GM23338 (cell line): Measurements from ENCODE around the gene DUS4L. TPM values are rescaled to one million over a fixed set of nuclear protein-coding genes. Genes with fewer than 3 reads are reported as not detected.
A peak's percentile ranks its signal among the peaks of the same experiment; 100 is the strongest.

Experiments
- ATAC-seq: fragments of 200-7000 bp; cut with Tn5 transposase; 3 replicates; pipeline ENCODE4 v1.9.1; 2020
- DNase-seq: peaks from one replicate; pipeline ENCODE4 v3.0.0-alpha.2; 2015; ENCODE audit warnings: low spot score
- H2AFZ ChIP-seq: fragments of 200-600 bp; sonication (generic); 2 replicates; pipeline ENCODE4 v1.8.0; 2016; ENCODE audit warnings: antibody characterized with exemption, mild to moderate bottlenecking, moderate library complexity
- H3F3A ChIP-seq: fragments of 200-600 bp; sonication (generic); replicated peaks from 2 replicates; pipeline ENCODE4 v1.8.0; 2017; ENCODE audit warnings: antibody characterized with exemption, mixed run types, low read depth
- H3K27ac ChIP-seq: fragments of 200-600 bp; sonication (generic); 2 replicates; pipeline ENCODE4 v1.6.1; 2016; ENCODE audit warnings: low read depth
- H3K27me3 ChIP-seq: fragments of 200-600 bp; sonication (generic); 2 replicates; pipeline ENCODE4 v1.8.0; 2016; ENCODE audit warnings: mild to moderate bottlenecking, mixed run types, moderate library complexity; ENCODE audit not compliant: insufficient read depth
- H3K36me3 ChIP-seq: fragments of 200-600 bp; sonication (generic); 2 replicates; pipeline ENCODE4 v1.8.0; 2016; ENCODE audit warnings: mild to moderate bottlenecking; ENCODE audit not compliant: insufficient read depth
- H3K4me1 ChIP-seq: fragments of 200-600 bp; sonication (generic); 2 replicates; pipeline ENCODE4 v1.8.0; 2016; ENCODE audit warnings: mild to moderate bottlenecking, moderate library complexity; ENCODE audit not compliant: insufficient read depth
- H3K4me2 ChIP-seq: fragments of 200-600 bp; sonication (generic); 2 replicates; pipeline ENCODE4 v1.7.1; 2017; ENCODE audit warnings: mixed run types
- H3K4me3 ChIP-seq: fragments of 200-600 bp; sonication (generic); 2 replicates; pipeline ENCODE4 v1.6.1; 2016; ENCODE audit warnings: mixed run types
- H3K79me2 ChIP-seq: fragments of 200-600 bp; sonication (generic); replicated peaks from 2 replicates; pipeline ENCODE4 v1.8.0; 2017; ENCODE audit warnings: mild to moderate bottlenecking; ENCODE audit not compliant: insufficient read depth
- H3K9me2 ChIP-seq: fragments of 200-600 bp; sonication (generic); 2 replicates; pipeline ENCODE4 v1.8.0; 2017; ENCODE audit not compliant: insufficient read depth
- H4K20me1 ChIP-seq: fragments of 200-600 bp; sonication (generic); replicated peaks from 2 replicates; pipeline ENCODE4 v1.8.0; 2017; ENCODE audit warnings: mild to moderate bottlenecking; ENCODE audit not compliant: insufficient read depth
- H3K27ac Mint-ChIP-seq: 2 replicates; pipeline ENCODE4 v1.8.0; 2020; ENCODE audit warnings: inconsistent platforms, mild to moderate bottlenecking, moderate library complexity, mixed read lengths
- H3K27me3 Mint-ChIP-seq: 3 replicates; pipeline ENCODE4 v1.8.0; 2022; ENCODE audit warnings: low read depth, mild to moderate bottlenecking, moderate library complexity, mixed read lengths, inconsistent platforms; ENCODE audit not compliant: insufficient read depth, poor library complexity
- H3K36me3 Mint-ChIP-seq: 3 replicates; pipeline ENCODE4 v1.8.0; 2021; ENCODE audit warnings: low read depth, mild to moderate bottlenecking, inconsistent platforms, moderate library complexity, mixed read lengths
- H3K4me1 Mint-ChIP-seq: 3 replicates; pipeline ENCODE4 v1.8.0; 2020; ENCODE audit warnings: mild to moderate bottlenecking, inconsistent platforms, mixed read lengths
- H3K4me3 Mint-ChIP-seq: 3 replicates; pipeline ENCODE4 v1.8.0; 2021; ENCODE audit warnings: moderate library complexity, mild to moderate bottlenecking, inconsistent platforms, mixed read lengths
- H3K9me3 Mint-ChIP-seq: 3 replicates; pipeline ENCODE4 v1.8.0; 2020; ENCODE audit warnings: moderate library complexity, mild to moderate bottlenecking, inconsistent platforms, mixed read lengths
- EZH2 ChIP-seq: fragments of 200-600 bp; sonication (generic); IDR thresholded peaks from one replicate; pipeline ENCODE4 v1.8.0; 2017; ENCODE audit warnings: antibody characterized with exemption, mild to moderate bottlenecking, low read depth; ENCODE audit not compliant: unreplicated experiment
- EZH2phosphoT487 ChIP-seq: fragments of 200-600 bp; sonication (generic); IDR thresholded peaks from one replicate; pipeline ENCODE4 v1.8.1; 2018; ENCODE audit warnings: antibody characterized with exemption; ENCODE audit not compliant: unreplicated experiment
- JUNB ChIP-seq: IDR thresholded peaks from one replicate; pipeline ENCODE4 v1.6.1; 2016; ENCODE audit warnings: antibody characterized with exemption; ENCODE audit not compliant: unreplicated experiment
- STAT1 ChIP-seq: IDR thresholded peaks from one replicate; pipeline ENCODE4 v1.6.1; 2016; ENCODE audit warnings: antibody characterized with exemption; ENCODE audit not compliant: unreplicated experiment
- ZNF114 ChIP-seq: fragments of 250-450 bp; sonication (Bioruptor Pico); IDR thresholded peaks from 2 replicates; pipeline ENCODE4 v1.5.0; 2020; ENCODE audit warnings: mild to moderate bottlenecking, moderate library complexity
- ZNF331 ChIP-seq: fragments of 250-450 bp; sonication (Bioruptor Pico); IDR thresholded peaks from 2 replicates; pipeline ENCODE4 v1.5.0; 2020; ENCODE audit warnings: low read depth, mild to moderate bottlenecking, moderate library complexity
- polyA plus RNA-seq: library from polyadenylated mRNA; unstranded; fragments of >200 nt; fragmentation: Nextera tagmentation; extraction: Ambion mirVana; gene quantifications from 2 replicates; pipeline ENCODE4 v1.2.1, GENCODE V29; 2016
- total RNA-seq: library from RNA; depleted of rRNA; stranded (reverse); fragments of >200 nt; shearing (Covaris generic); gene quantifications from 2 replicates; pipeline ENCODE4 v1.2.3, GENCODE V29; 2014
- TF ChIP-seq, protein P1 (sequence below): IDR thresholded peaks from one replicate; pipeline ENCODE4 v1.6.1; 2018; ENCODE audit warnings: antibody characterized with exemption; ENCODE audit not compliant: unreplicated experiment

Gene DUS4L
- total and polyA plus RNA-seq, 2 experiments from 2014 or later: 16.7 to 22.9 TPM

DNA sequence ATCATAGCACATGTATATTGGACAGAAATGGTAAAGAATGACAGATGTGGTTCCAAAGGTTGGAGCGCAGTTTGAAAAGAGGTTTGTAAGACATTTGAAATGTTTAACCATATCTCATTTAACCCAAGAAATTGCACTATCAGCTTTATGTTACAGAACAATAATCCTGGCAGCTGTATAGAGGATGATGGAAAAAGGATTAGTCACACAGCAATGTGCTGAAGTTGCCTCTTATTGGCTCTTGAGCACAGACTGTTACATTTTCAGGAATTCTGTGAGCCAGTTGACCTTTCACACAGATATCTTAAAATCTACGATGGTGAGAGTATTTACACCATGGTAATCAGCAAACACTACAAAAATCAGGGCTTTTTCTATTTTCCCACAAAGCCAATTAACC is 3.9 kb upstream of the DUS4L start (continued):
- no peak for TF ChIP-seq EZH2phosphoT487

DNA sequence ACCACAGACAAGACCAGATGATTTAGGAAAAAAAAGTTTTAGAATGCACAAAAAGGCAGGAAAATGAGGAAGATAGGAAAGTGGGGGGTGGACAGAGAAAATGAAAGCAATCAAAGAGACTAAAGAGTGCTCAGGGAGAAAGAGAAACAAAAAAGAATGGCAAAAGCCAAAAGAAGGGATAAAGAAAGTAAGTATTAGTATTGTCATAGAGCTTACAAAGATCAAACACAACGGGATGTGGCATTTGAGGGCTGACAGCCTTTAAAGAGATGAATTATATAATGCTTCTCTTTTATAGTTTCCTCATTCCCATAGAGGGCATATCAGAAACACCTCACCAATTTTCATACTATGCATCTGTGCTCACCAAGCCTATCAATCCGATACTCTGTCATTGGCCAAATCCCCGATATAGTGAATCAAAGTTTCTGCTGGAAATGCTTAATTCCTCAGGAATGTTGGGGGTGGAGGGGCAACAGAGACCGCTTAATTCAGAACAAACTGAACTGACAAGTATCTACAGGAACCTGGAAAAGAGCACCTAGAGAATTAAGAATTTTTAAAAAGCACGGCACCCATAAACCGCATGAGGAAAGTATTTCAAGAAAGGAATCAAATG is 2.8 kb upstream of the DUS4L start:
- peaks cover 54% of the 10 kb centered on the region for H3K79me2 ChIP-seq
- no peak for ATAC-seq

DNA sequence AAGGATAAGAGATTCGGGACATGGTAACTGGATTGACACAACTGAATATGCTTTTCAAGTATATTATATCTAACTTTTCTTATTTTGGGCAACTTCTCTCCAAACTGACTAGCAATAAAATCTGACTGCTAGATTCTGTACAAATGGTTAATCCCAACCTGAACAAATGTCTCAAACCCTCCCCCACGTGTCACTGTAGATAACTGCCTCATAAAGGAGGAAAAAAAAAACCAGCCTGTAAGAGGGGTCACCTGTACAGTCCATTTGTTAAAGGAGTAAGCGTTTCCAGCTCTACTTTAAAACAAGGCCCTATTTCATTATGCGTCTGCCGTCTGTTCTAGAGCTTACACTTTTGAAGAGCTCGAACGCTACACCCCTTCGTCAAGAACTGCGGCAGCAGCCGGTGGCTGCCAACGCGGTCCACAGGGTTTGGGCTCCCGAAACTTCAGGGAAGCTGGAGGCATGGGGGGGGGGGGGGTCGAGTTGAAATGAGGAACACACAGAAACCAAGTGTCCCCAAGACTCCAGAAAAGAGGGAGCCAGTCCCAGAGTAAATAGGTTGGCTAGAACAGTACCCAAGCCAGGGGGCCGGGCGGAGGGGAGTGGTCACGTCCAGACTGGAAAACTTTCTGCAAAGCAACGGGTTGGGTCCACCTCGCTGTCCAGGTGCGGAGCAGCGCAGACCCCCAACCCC is 543 bp upstream of the DUS4L start:
- H4K20me1 ChIP-seq: peaks cover 11% of the 10 kb centered on the region
- TF ChIP-seq EZH2: no peak
- peaks cover 10% of the 10 kb centered on the region for H3K4me1 ChIP-seq
- H3F3A ChIP-seq: no peaks in the 10 kb centered on the region
- DNase-seq: peak; percentile 74
- peak overlapping the region; percentile 83 for H3K4me3 Mint-ChIP-seq
- H3K27ac ChIP-seq: no peak overlapping the region
- peaks cover 50% of the 10 kb centered on the region for H3K79me2 ChIP-seq
- peak overlapping the region; percentile 90 for H3K4me3 ChIP-seq
- peak overlapping the region; percentile 60; the same call in 1 of the 2 replicates for H2AFZ ChIP-seq
- no peaks in the 10 kb centered on the region for H3K36me3 ChIP-seq
- H3K9me3 Mint-ChIP-seq: no peaks in the 10 kb centered on the region
- H3K4me2 ChIP-seq: peak overlapping the region; percentile 96
- peaks cover 7% of the 10 kb centered on the region; the same call in 2 of the 3 replicates for H3K36me3 Mint-ChIP-seq
- ATAC-seq: peak; percentile 80
- H3K27me3 Mint-ChIP-seq: no peaks in the 10 kb centered on the region
- no peaks in the 10 kb centered on the region for H3K27me3 ChIP-seq
- H3K4me1 Mint-ChIP-seq: peaks cover 13% of the 10 kb centered on the region
- peak overlapping the region; percentile 97 for H3K27ac Mint-ChIP-seq
- no peaks in the 10 kb centered on the region for H3K9me2 ChIP-seq

More for the DNA sequence above, 2.8 kb upstream of the DUS4L start:
- H3K36me3 Mint-ChIP-seq: peaks cover 7% of the 10 kb centered on the region; the same call in 2 of the 3 replicates
- no peaks in the 10 kb centered on the region for H3K27me3 Mint-ChIP-seq
- TF ChIP-seq STAT1: no peak
- TF ChIP-seq ZNF114 (CRISPR knock-in tag): no peak
- TF ChIP-seq EZH2: no peak
- TF ChIP-seq, protein P1, sequence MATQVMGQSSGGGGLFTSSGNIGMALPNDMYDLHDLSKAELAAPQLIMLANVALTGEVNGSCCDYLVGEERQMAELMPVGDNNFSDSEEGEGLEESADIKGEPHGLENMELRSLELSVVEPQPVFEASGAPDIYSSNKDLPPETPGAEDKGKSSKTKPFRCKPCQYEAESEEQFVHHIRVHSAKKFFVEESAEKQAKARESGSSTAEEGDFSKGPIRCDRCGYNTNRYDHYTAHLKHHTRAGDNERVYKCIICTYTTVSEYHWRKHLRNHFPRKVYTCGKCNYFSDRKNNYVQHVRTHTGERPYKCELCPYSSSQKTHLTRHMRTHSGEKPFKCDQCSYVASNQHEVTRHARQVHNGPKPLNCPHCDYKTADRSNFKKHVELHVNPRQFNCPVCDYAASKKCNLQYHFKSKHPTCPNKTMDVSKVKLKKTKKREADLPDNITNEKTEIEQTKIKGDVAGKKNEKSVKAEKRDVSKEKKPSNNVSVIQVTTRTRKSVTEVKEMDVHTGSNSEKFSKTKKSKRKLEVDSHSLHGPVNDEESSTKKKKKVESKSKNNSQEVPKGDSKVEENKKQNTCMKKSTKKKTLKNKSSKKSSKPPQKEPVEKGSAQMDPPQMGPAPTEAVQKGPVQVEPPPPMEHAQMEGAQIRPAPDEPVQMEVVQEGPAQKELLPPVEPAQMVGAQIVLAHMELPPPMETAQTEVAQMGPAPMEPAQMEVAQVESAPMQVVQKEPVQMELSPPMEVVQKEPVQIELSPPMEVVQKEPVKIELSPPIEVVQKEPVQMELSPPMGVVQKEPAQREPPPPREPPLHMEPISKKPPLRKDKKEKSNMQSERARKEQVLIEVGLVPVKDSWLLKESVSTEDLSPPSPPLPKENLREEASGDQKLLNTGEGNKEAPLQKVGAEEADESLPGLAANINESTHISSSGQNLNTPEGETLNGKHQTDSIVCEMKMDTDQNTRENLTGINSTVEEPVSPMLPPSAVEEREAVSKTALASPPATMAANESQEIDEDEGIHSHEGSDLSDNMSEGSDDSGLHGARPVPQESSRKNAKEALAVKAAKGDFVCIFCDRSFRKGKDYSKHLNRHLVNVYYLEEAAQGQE: no peak
- no peak for TF ChIP-seq EZH2phosphoT487
- no peak for TF ChIP-seq JUNB
- no peak for TF ChIP-seq ZNF331 (CRISPR knock-in tag)
- peaks cover 8% of the 10 kb centered on the region for H3K36me3 ChIP-seq
- H3K4me2 ChIP-seq: no peak overlapping the region
- no peaks in the 10 kb centered on the region for H3K9me3 Mint-ChIP-seq
- no peaks in the 10 kb centered on the region for H3K27me3 ChIP-seq
- no peak for DNase-seq
- H3F3A ChIP-seq: no peaks in the 10 kb centered on the region
- H4K20me1 ChIP-seq: peaks cover 15% of the 10 kb centered on the region
- H3K4me3 Mint-ChIP-seq: peak overlapping the region; percentile 7; the same call in 1 of the 3 replicates
- H3K4me3 ChIP-seq: no peak overlapping the region
- H3K4me1 ChIP-seq: peaks cover 10% of the 10 kb centered on the region
- H2AFZ ChIP-seq: no peak overlapping the region
- H3K27ac ChIP-seq: no peak overlapping the region
- no peak overlapping the region; the same call in 1 of the 2 replicates for H3K27ac Mint-ChIP-seq
- H3K4me1 Mint-ChIP-seq: peaks cover 13% of the 10 kb centered on the region
- H3K9me2 ChIP-seq: no peaks in the 10 kb centered on the region
